IMR-90 (cell line): ENCODE results near the gene ZPBP2. TPM values are rescaled to one million over a fixed set of nuclear protein-coding genes. Genes with fewer than 3 reads are reported as not detected.

Source experiments
- ATAC-seq: fragments of 200-7000 bp; cut with Tn5 transposase; 2 replicates; pipeline ENCODE4 v1.9.1; 2020; ENCODE audit warnings: low read depth, mild to moderate bottlenecking, moderate library complexity
- BruUV-seq: library from RNA; stranded (reverse); fragments of 400-500 nt; replicated peaks from 2 replicates; lab custom pipeline; 2021; lab: Mats Ljungman, UMichigan
- CTCF ChIA-PET: fragments of 300-600 bp; formaldehyde crosslinking; extraction: SDS; loops from one replicate; lab custom pipeline; 2021; ENCODE audit warnings: antibody characterized with exemption; lab: Yijun Ruan, JAX
- POLR2A ChIA-PET: fragments of 300-600 bp; sonication (Branson Sonifier 250); formaldehyde crosslinking; loops from one replicate; lab custom pipeline; 2022; ENCODE audit warnings: antibody characterized with exemption; ENCODE audit not compliant: unreplicated experiment; lab: Charles Lee
- DNase-seq: peaks from one replicate; pipeline ENCODE4 v3.0.0; 2013
- H2AFZ ChIP-seq: replicated peaks from 2 replicates; pipeline ENCODE3; 2013; ENCODE audit warnings: low read length, mild to moderate bottlenecking; ENCODE audit not compliant: poor library complexity
- H2AK5ac ChIP-seq: 2 replicates; pipeline ENCODE4 v1.6.1; 2013; ENCODE audit warnings: low read depth, low read length, inconsistent platforms
- H2AK9ac ChIP-seq: replicated peaks from 2 replicates; pipeline ENCODE3; 2013; ENCODE audit warnings: mild to moderate bottlenecking, low read depth, low read length, moderate library complexity; ENCODE audit not compliant: poor library complexity
- H2BK120ac ChIP-seq: 2 replicates; pipeline ENCODE4 v1.6.1; 2013; ENCODE audit warnings: low read depth, low read length, inconsistent platforms
- H2BK15ac ChIP-seq: 3 replicates; pipeline ENCODE4 v1.6.1; 2013; ENCODE audit warnings: low read depth, low read length, inconsistent platforms
- H2BK20ac ChIP-seq: 2 replicates; pipeline ENCODE4 v1.6.1; 2013; ENCODE audit warnings: low read depth, mild to moderate bottlenecking, inconsistent platforms, low read length, moderate library complexity
- H2BK5ac ChIP-seq: 2 replicates; pipeline ENCODE4 v1.6.1; 2013; ENCODE audit warnings: mild to moderate bottlenecking, low read depth, low read length, inconsistent platforms; ENCODE audit not compliant: poor library complexity, severe bottlenecking
- H3K14ac ChIP-seq: replicated peaks from 2 replicates; pipeline ENCODE4 v1.6.1; 2013; ENCODE audit warnings: low read depth, low read length, inconsistent platforms
- H3K18ac ChIP-seq: 2 replicates; pipeline ENCODE4 v1.6.1; 2013; ENCODE audit warnings: low read depth, low read length, control low read depth
- H3K23ac ChIP-seq: 2 replicates; pipeline ENCODE4 v1.6.1; 2013; ENCODE audit warnings: low read depth, low read length, inconsistent platforms
- H3K27ac ChIP-seq: 2 replicates; pipeline ENCODE4 v1.5.1; 2013; ENCODE audit warnings: mild to moderate bottlenecking, control low read depth, low read length; ENCODE audit not compliant: insufficient read depth
- H3K27me3 ChIP-seq: 2 replicates; pipeline ENCODE4 v1.6.1; 2013; ENCODE audit warnings: low read length; ENCODE audit not compliant: control insufficient read depth, insufficient read depth
- H3K36me3 ChIP-seq: 2 replicates; pipeline ENCODE4 v1.6.1; 2013; ENCODE audit warnings: low read length, mixed read lengths; ENCODE audit not compliant: control insufficient read depth, insufficient read depth
- H3K4ac ChIP-seq: 2 replicates; pipeline ENCODE4 v1.6.1; 2013; ENCODE audit warnings: low read depth, low read length, inconsistent platforms
- H3K4me1 ChIP-seq: 2 replicates; pipeline ENCODE4 v1.6.1; 2013; ENCODE audit warnings: low read length, mixed read lengths; ENCODE audit not compliant: control insufficient read depth, insufficient read depth
- H3K4me2 ChIP-seq: 2 replicates; pipeline ENCODE4 v1.6.1; 2013; ENCODE audit warnings: low read depth, mild to moderate bottlenecking, control low read depth, low read length, moderate library complexity
- H3K4me3 ChIP-seq: 2 replicates; pipeline ENCODE4 v1.5.1; 2013; ENCODE audit warnings: low read depth, mild to moderate bottlenecking, control low read depth, low read length, moderate library complexity; ENCODE audit not compliant: insufficient read depth
- H3K56ac ChIP-seq: 2 replicates; pipeline ENCODE4 v1.6.1; 2013; ENCODE audit warnings: low read length, inconsistent platforms; ENCODE audit not compliant: insufficient read depth; ENCODE audit errors: extremely low read depth
- H3K79me1 ChIP-seq, 2 experiments: 2 replicates each; pipeline ENCODE4 v1.6.1; 2013; ENCODE audit warnings: low read length in 2 of 2, inconsistent platforms in 1 of 2, low read depth in 1 of 2
- H3K9ac ChIP-seq: 2 replicates; pipeline ENCODE4 v1.6.1; 2013; ENCODE audit warnings: low read depth, low read length, control low read depth
- H3K9me1 ChIP-seq: 2 replicates; pipeline ENCODE4 v1.6.1; 2013; ENCODE audit warnings: low read length, inconsistent platforms; ENCODE audit not compliant: insufficient read depth
- H3K9me3 ChIP-seq: 2 replicates; pipeline ENCODE4 v1.6.1; 2013; ENCODE audit warnings: low read length; ENCODE audit not compliant: control insufficient read depth, insufficient read depth
- H4K20me1 ChIP-seq: 2 replicates; pipeline ENCODE4 v1.6.1; 2013; ENCODE audit warnings: low read length, inconsistent platforms; ENCODE audit not compliant: insufficient read depth
- H4K5ac ChIP-seq: 2 replicates; pipeline ENCODE4 v1.6.1; 2013; ENCODE audit warnings: mild to moderate bottlenecking, low read depth, low read length, control low read depth
- H4K8ac ChIP-seq, 2 experiments: 2 replicates each; pipeline ENCODE4 v1.6.1; 2013; ENCODE audit warnings: low read depth in 2 of 2, low read length in 2 of 2, control low read depth in 1 of 2, inconsistent platforms in 1 of 2
- H4K91ac ChIP-seq: 2 replicates; pipeline ENCODE4 v1.6.1; 2013; ENCODE audit warnings: low read depth, low read length, inconsistent platforms; ENCODE audit not compliant: insufficient read depth
- BHLHE40 ChIP-seq: fragments of 150-350 bp; IDR thresholded peaks from 2 replicates; pipeline ENCODE4 v1.6.1; 2016; ENCODE audit warnings: mild to moderate bottlenecking, low read depth, low read length
- CEBPB ChIP-seq: IDR thresholded peaks from 2 replicates; pipeline ENCODE4 v1.6.1; 2012; ENCODE audit warnings: low read depth, low read length, improper control_type of control experiment
- CHD1 ChIP-seq: IDR thresholded peaks from 2 replicates; pipeline ENCODE4 v1.6.1; 2012; ENCODE audit warnings: low read depth, low read length, improper control_type of control experiment
- FOS ChIP-seq: fragments of 150-350 bp; IDR thresholded peaks from 2 replicates; pipeline ENCODE4 v1.6.1; 2016; ENCODE audit warnings: low read depth, low read length
- MAFK ChIP-seq: IDR thresholded peaks from 2 replicates; pipeline ENCODE4 v1.6.1; 2012; ENCODE audit warnings: low read depth, low read length, improper control_type of control experiment
- MAZ ChIP-seq: IDR thresholded peaks from 2 replicates; pipeline ENCODE4 v1.6.1; 2012; ENCODE audit warnings: low read depth, mild to moderate bottlenecking, low read length, improper control_type of control experiment, moderate library complexity, borderline replicate concordance
- MXI1 ChIP-seq: IDR thresholded peaks from 2 replicates; pipeline ENCODE4 v1.6.1; 2012; ENCODE audit warnings: low read depth, mild to moderate bottlenecking, low read length, moderate library complexity, borderline replicate concordance
- NFE2L2 ChIP-seq: fragments of 150-350 bp; IDR thresholded peaks from 2 replicates; pipeline ENCODE4 v1.6.1; 2016; ENCODE audit warnings: low read depth, mild to moderate bottlenecking, low read length
- POLR2A ChIP-seq: IDR thresholded peaks from 2 replicates; pipeline ENCODE4 v1.6.1; 2012; ENCODE audit warnings: mild to moderate bottlenecking, low read depth, low read length
- RAD21 ChIP-seq: IDR thresholded peaks from 2 replicates; pipeline ENCODE4 v1.6.1; 2012; ENCODE audit warnings: low read length, improper control_type of control experiment
- RCOR1 ChIP-seq: IDR thresholded peaks from 2 replicates; pipeline ENCODE4 v1.6.1; 2012; ENCODE audit warnings: mild to moderate bottlenecking, low read length, improper control_type of control experiment; ENCODE audit not compliant: insufficient replicate concordance
- RFX5 ChIP-seq: IDR thresholded peaks from 2 replicates; pipeline ENCODE4 v1.8.0; 2012; ENCODE audit warnings: low read depth, mild to moderate bottlenecking, low read length, moderate library complexity
- SMC3 ChIP-seq: fragments of 150-350 bp; IDR thresholded peaks from 2 replicates; pipeline ENCODE4 v1.6.1; 2016; ENCODE audit warnings: low read depth, mild to moderate bottlenecking, antibody characterized with exemption, low read length, moderate library complexity
- WGBS, 2 experiments: methylation state at CpG; one replicate each; pipeline versions ENCODE4 v1.1.5 to v1.1.7; 2013; ENCODE audit warnings: missing lambda C conversion rate in 2 of 2; ENCODE audit not compliant: insufficient read length in 1 of 2; ENCODE audit errors: extremely low coverage in 2 of 2; 5-methylcytosine and 5-hydroxymethylcytosine counted together
- dilution Hi-C: fragments of 300-500 bp; cut with HindIII; formaldehyde crosslinking; loops from one replicate; pipeline ENCODE4 v1.14.3; 2018; ENCODE audit warnings: low sequenced_read_pairs; ENCODE audit not compliant: unreplicated experiment
- in situ Hi-C: fragments of 300-500 bp; cut with MboI; formaldehyde crosslinking; loops from 3 replicates; pipeline ENCODE4 v1.14.3; 2019; ENCODE audit warnings: low sequenced_read_pairs, inconsistent platforms, mixed read lengths
- intact Hi-C: fragments of 100-400 bp; cut with micrococcal nuclease; formaldehyde crosslinking; loops from 2 replicates; pipeline ENCODE4 v1.10.0; 2022
- polyA plus RNA-seq, 3 experiments: library from polyadenylated mRNA; depleted of rRNA; stranded (reverse); fragments of >200 nt; gene quantifications; 2 replicates each; pipeline ENCODE4 v1.2.3, GENCODE V29; 2012; ENCODE audit warnings: low replicate concordance in 1 of 3
- total RNA-seq: library from RNA; depleted of rRNA; stranded (reverse); fragments of >200 nt; gene quantifications from 2 replicates; pipeline ENCODE4 v1.2.3, GENCODE V29; 2012
- TF ChIP-seq, protein P1 (sequence below): fragments of 150-350 bp; IDR thresholded peaks from 2 replicates; pipeline ENCODE4 v1.6.1; 2016; ENCODE audit warnings: low read depth, mild to moderate bottlenecking, low read length, moderate library complexity, borderline replicate concordance
- TF ChIP-seq, protein P2 (sequence below): conservative IDR thresholded peaks from 2 replicates; pipeline ENCODE4 v1.5.1; 2012; ENCODE audit warnings: mild to moderate bottlenecking, low read depth, low read length, improper control_type of control experiment
- TF ChIP-seq, protein P3 (sequence below): fragments of 150-350 bp; IDR thresholded peaks from 2 replicates; pipeline ENCODE4 v1.6.1; 2017; ENCODE audit warnings: mild to moderate bottlenecking, antibody characterized with exemption, low read length, low read depth

Gene ZPBP2
- total and polyA plus RNA-seq, 2 of the 4 experiments (the other 2 are of a cell fraction) = not detected

DNA sequence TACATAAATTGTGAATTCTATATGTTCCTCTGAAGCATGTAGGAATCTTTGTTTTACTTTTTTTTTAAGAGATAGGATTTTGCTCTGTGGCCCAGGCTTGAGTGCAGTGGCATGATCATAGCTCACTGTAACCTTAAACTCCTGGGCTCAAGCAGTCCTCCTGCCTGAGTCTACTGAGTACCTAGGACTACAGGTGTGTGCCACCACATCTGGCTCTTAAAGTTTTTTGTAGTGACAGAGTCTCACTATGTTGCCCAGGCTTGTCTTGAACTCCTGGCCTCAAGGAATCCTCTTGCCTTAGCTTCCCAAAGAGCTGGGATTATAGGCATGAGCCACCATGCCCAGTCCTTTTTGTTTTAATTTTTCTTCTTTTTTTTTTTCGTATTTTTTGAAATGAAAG is 29.2 kb upstream of the ZPBP2 start:
- no peak overlapping the region for H3K23ac ChIP-seq
- H3K18ac ChIP-seq = no peak overlapping the region
- TF ChIP-seq POLR2A = no peak
- no peak for TF ChIP-seq CEBPB
- TF ChIP-seq, protein P1, sequence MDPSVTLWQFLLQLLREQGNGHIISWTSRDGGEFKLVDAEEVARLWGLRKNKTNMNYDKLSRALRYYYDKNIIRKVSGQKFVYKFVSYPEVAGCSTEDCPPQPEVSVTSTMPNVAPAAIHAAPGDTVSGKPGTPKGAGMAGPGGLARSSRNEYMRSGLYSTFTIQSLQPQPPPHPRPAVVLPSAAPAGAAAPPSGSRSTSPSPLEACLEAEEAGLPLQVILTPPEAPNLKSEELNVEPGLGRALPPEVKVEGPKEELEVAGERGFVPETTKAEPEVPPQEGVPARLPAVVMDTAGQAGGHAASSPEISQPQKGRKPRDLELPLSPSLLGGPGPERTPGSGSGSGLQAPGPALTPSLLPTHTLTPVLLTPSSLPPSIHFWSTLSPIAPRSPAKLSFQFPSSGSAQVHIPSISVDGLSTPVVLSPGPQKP = no peak
- no peak for TF ChIP-seq MXI1
- TF ChIP-seq BHLHE40 = no peak
- TF ChIP-seq MAFK = no peak
- no peak for TF ChIP-seq NFE2L2
- no peak for TF ChIP-seq MAZ
- TF ChIP-seq RFX5 = no peak
- TF ChIP-seq, protein P2, sequence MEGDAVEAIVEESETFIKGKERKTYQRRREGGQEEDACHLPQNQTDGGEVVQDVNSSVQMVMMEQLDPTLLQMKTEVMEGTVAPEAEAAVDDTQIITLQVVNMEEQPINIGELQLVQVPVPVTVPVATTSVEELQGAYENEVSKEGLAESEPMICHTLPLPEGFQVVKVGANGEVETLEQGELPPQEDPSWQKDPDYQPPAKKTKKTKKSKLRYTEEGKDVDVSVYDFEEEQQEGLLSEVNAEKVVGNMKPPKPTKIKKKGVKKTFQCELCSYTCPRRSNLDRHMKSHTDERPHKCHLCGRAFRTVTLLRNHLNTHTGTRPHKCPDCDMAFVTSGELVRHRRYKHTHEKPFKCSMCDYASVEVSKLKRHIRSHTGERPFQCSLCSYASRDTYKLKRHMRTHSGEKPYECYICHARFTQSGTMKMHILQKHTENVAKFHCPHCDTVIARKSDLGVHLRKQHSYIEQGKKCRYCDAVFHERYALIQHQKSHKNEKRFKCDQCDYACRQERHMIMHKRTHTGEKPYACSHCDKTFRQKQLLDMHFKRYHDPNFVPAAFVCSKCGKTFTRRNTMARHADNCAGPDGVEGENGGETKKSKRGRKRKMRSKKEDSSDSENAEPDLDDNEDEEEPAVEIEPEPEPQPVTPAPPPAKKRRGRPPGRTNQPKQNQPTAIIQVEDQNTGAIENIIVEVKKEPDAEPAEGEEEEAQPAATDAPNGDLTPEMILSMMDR = no peak
- TF ChIP-seq, protein P3, sequence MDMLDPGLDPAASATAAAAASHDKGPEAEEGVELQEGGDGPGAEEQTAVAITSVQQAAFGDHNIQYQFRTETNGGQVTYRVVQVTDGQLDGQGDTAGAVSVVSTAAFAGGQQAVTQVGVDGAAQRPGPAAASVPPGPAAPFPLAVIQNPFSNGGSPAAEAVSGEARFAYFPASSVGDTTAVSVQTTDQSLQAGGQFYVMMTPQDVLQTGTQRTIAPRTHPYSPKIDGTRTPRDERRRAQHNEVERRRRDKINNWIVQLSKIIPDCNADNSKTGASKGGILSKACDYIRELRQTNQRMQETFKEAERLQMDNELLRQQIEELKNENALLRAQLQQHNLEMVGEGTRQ = no peak
- TF ChIP-seq RCOR1 = no peak
- no peak for TF ChIP-seq SMC3
- no peak for TF ChIP-seq CHD1
- TF ChIP-seq FOS = no peak
- TF ChIP-seq RAD21 = no peak
- H3K9me1 ChIP-seq = no peaks in the 10 kb centered on the region
- ATAC-seq (no peak), DNase-seq (no peak)
- no peak overlapping the region for H3K27ac ChIP-seq
- no peak overlapping the region for H3K9ac ChIP-seq
- dilution Hi-C loops = no loop called here
- H2AFZ ChIP-seq = no peak overlapping the region
- no peak overlapping the region for H2BK120ac ChIP-seq
- no peaks in the 10 kb centered on the region for H4K20me1 ChIP-seq
- H3K56ac ChIP-seq = no peak overlapping the region
- WGBS, 2 experiments = no CpG with 5 or more reads among the region's 1 CpG
- intact Hi-C loops = no loop called here
- no peak overlapping the region for H4K91ac ChIP-seq
- ChIA-PET CTCF (no interaction called here), POLR2A (no interaction called here)
- H2BK15ac ChIP-seq = no peak overlapping the region
- in situ Hi-C loops = no loop called here
- H3K36me3 ChIP-seq = no peaks in the 10 kb centered on the region
- no peak overlapping the region for H2BK20ac ChIP-seq
- no peak overlapping the region for H3K14ac ChIP-seq
- no peak overlapping the region for H4K5ac ChIP-seq
- H3K79me1 ChIP-seq = no peaks in the 10 kb centered on the region
- no peak overlapping the region for H2BK5ac ChIP-seq
- H2AK5ac ChIP-seq = no peak overlapping the region
- no peak overlapping the region for H3K4ac ChIP-seq
- no peak overlapping the region for H4K8ac ChIP-seq
- H3K4me1 ChIP-seq = no peaks in the 10 kb centered on the region
- H3K4me3 ChIP-seq = no peak overlapping the region
- peaks cover 6% of the 10 kb centered on the region for H3K9me3 ChIP-seq
- no TSS peak for BruUV-seq
- H2AK9ac ChIP-seq = no peak overlapping the region
- peaks cover 20% of the 10 kb centered on the region for H3K27me3 ChIP-seq
- H3K4me2 ChIP-seq = no peak overlapping the region
